Measurements from ENCODE around the gene SLC23A1.
A peak's percentile ranks its signal among the peaks of the same experiment; 100 is the strongest.

Gene SLC23A1

DNA sequence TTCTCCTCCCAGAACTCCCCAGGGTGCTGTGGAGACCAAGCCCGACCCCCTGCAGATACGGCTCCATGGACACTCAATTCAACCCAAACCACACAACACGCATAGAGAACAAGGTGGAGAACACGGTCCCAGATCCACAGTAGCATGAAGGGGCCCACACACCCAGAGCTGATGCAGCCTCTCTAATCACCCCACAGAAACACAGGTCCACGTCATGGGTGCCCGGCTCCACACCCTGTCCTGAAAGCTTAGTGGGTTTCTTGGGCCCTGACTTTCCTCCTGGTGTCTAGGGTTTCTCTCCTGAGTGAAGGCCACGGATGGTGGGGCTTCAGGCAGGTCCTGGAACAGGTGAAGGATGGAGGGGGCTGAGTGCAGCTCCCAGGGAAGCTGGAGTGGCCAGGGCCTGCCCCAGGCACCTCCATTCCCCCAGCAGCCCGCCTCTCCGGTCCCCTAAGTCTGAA is 1.5 kb upstream of the SLC23A1 start:
- ChIA-PET CTCF (interaction anchor here (0.5 kb wide), 1 partner anchor 80 kb away, joined by 3 read pairs; no protein-coding TSS in a partner anchor), POLR2A (no interaction called here)
- no peak overlapping the region for H3K27ac ChIP-seq (ENCODE audit: extremely low read depth, low read depth, low read length)
- H3K4me3 ChIP-seq (ENCODE audit: low read depth, low read length): no peak overlapping the region
- no peaks in the 10 kb centered on the region for H3K36me3 ChIP-seq (ENCODE audit: control insufficient read depth in 2 of 2, insufficient read depth in 1 of 2, low read length in 2 of 2)
- no peaks in the 10 kb centered on the region for H3K9me3 ChIP-seq (ENCODE audit: control insufficient read depth, insufficient read depth, low read depth, low read length)
- no peaks in the 10 kb centered on the region for H3K4me1 ChIP-seq (ENCODE audit: control insufficient read depth, insufficient read depth, low read length)
- no peak for TF ChIP-seq ZBTB1 (tag by site-specific recombination; IDR thresholded peaks at IDR 0.05)
- TF ChIP-seq ZNF785 (tag by site-specific recombination; IDR thresholded peaks at IDR 0.05): no peak
- TF ChIP-seq ZIC2 (tag by site-specific recombination; IDR thresholded peaks at IDR 0.05): peak; percentile 23; the same call in 1 of the 2 replicates
- TF ChIP-seq ZNF76 (tag by site-specific recombination; IDR thresholded peaks at IDR 0.05; ENCODE audit: borderline replicate concordance, low read depth): no peak
- TF ChIP-seq, protein P1, sequence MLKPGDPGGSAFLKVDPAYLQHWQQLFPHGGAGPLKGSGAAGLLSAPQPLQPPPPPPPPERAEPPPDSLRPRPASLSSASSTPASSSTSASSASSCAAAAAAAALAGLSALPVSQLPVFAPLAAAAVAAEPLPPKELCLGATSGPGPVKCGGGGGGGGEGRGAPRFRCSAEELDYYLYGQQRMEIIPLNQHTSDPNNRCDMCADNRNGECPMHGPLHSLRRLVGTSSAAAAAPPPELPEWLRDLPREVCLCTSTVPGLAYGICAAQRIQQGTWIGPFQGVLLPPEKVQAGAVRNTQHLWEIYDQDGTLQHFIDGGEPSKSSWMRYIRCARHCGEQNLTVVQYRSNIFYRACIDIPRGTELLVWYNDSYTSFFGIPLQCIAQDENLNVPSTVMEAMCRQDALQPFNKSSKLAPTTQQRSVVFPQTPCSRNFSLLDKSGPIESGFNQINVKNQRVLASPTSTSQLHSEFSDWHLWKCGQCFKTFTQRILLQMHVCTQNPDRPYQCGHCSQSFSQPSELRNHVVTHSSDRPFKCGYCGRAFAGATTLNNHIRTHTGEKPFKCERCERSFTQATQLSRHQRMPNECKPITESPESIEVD (tag by site-specific recombination; IDR thresholded peaks at IDR 0.05): no peak
- TF ChIP-seq ZNF2 (tag by site-specific recombination; IDR thresholded peaks at IDR 0.05): no peak
- TF ChIP-seq GLIS1 (tag by site-specific recombination; IDR thresholded peaks at IDR 0.05): peak; percentile 28; the same call in 1 of the 2 replicates

DNA sequence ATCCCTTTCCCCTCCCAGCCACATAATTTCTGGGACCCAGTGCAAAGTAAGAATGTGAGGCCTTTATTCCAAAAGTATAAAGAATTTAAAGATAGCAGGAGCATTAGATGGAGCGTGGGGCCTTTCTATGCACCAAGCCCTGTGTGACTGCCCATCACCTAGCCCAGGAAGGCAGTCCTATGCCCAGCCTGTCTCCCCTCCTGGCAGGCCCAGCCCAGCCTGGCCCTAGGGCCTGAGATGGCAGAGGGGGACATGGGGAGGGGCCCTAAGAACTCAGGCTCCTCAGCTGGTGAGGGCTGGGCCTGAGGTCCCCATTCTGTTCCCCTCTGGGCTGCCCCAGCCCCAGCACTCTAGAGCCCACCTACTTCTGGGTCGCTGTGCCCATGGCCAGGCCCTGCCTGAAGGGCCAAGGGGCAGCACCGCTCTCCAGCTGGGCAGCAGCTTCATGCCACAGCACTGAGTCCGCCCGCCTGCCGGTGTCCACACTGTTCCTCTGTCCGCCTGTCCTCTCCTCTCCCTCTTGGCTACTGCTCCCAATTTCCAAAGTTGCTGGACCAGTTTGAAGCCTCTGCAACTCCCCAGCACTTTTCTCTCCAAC is 995 bp upstream of the SLC23A1 start:
- ChIA-PET CTCF (interaction anchor here (0.5 kb wide), 1 partner anchor 79 kb away, joined by 3 read pairs; no protein-coding TSS in a partner anchor), POLR2A (no interaction called here)
- H3K27ac ChIP-seq (ENCODE audit: extremely low read depth, low read depth, low read length): no peak overlapping the region
- H3K4me3 ChIP-seq (ENCODE audit: low read depth, low read length): no peak overlapping the region
- TF ChIP-seq, protein P2, sequence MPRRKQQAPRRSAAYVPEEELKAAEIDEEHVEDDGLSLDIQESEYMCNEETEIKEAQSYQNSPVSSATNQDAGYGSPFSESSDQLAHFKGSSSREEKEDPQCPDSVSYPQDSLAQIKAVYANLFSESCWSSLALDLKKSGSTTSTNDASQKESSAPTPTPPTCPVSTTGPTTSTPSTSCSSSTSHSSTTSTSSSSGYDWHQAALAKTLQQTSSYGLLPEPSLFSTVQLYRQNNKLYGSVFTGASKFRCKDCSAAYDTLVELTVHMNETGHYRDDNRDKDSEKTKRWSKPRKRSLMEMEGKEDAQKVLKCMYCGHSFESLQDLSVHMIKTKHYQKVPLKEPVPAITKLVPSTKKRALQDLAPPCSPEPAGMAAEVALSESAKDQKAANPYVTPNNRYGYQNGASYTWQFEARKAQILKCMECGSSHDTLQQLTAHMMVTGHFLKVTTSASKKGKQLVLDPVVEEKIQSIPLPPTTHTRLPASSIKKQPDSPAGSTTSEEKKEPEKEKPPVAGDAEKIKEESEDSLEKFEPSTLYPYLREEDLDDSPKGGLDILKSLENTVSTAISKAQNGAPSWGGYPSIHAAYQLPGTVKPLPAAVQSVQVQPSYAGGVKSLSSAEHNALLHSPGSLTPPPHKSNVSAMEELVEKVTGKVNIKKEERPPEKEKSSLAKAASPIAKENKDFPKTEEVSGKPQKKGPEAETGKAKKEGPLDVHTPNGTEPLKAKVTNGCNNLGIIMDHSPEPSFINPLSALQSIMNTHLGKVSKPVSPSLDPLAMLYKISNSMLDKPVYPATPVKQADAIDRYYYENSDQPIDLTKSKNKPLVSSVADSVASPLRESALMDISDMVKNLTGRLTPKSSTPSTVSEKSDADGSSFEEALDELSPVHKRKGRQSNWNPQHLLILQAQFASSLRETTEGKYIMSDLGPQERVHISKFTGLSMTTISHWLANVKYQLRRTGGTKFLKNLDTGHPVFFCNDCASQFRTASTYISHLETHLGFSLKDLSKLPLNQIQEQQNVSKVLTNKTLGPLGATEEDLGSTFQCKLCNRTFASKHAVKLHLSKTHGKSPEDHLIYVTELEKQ (tag by site-specific recombination; IDR thresholded peaks at IDR 0.05; ENCODE audit: borderline replicate concordance): no peak
- TF ChIP-seq SETDB1 (IDR thresholded peaks at IDR 0.05; ENCODE audit: insufficient read length, low read length) (no peak), ZFP41 (tag by site-specific recombination; IDR thresholded peaks at IDR 0.05; ENCODE audit: borderline replicate concordance) (no peak), ZNF394 (tag by site-specific recombination; IDR thresholded peaks at IDR 0.05; ENCODE audit: borderline replicate concordance) (no peak)
- TF ChIP-seq, protein P3, sequence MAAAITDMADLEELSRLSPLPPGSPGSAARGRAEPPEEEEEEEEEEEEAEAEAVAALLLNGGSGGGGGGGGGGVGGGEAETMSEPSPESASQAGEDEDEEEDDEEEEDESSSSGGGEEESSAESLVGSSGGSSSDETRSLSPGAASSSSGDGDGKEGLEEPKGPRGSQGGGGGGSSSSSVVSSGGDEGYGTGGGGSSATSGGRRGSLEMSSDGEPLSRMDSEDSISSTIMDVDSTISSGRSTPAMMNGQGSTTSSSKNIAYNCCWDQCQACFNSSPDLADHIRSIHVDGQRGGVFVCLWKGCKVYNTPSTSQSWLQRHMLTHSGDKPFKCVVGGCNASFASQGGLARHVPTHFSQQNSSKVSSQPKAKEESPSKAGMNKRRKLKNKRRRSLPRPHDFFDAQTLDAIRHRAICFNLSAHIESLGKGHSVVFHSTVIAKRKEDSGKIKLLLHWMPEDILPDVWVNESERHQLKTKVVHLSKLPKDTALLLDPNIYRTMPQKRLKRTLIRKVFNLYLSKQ (tag by site-specific recombination; IDR thresholded peaks at IDR 0.05; ENCODE audit: borderline replicate concordance): no peak
- no peaks in the 10 kb centered on the region for H3K4me1 ChIP-seq (ENCODE audit: control insufficient read depth, insufficient read depth, low read length)
- H3K9me3 ChIP-seq (ENCODE audit: control insufficient read depth, insufficient read depth, low read depth, low read length): no peaks in the 10 kb centered on the region
- no peaks in the 10 kb centered on the region for H3K36me3 ChIP-seq (ENCODE audit: control insufficient read depth in 2 of 2, insufficient read depth in 1 of 2, low read length in 2 of 2)

DNA sequence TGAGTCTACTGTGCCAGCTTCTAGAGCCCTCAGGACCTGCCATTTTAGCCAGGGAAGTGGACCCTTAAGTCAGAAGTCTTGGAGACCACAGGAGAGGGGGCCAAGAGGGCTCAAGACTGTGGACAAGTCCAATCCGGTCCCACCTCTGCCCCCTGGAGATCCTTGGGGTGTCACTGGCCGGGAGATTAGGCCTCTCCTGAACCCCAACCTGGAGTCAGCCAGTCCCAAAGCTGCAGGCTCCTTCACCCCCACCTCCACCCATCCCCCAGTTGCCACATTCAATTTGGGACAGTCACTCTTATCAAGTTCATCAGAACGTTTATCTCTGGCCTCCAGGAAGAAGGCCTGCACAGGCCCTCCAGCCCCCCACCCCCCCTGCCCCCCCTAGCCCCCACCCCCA is 290 bp downstream of the SLC23A1 start:
- TF ChIP-seq, protein P4, sequence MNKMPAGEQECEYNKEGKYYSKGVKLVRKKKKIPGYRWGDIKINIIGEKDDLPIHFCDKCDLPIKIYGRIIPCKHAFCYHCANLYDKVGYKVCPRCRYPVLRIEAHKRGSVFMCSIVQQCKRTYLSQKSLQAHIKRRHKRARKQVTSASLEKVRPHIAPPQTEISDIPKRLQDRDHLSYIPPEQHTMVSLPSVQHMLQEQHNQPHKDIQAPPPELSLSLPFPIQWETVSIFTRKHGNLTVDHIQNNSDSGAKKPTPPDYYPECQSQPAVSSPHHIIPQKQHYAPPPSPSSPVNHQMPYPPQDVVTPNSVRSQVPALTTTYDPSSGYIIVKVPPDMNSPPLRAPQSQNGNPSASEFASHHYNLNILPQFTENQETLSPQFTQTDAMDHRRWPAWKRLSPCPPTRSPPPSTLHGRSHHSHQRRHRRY (tag by site-specific recombination; IDR thresholded peaks at IDR 0.05): no peak
- no peak overlapping the region for H3K27ac ChIP-seq (ENCODE audit: extremely low read depth, low read depth, low read length)
- H3K36me3 ChIP-seq (ENCODE audit: control insufficient read depth in 2 of 2, insufficient read depth in 1 of 2, low read length in 2 of 2): no peaks in the 10 kb centered on the region
- no peaks in the 10 kb centered on the region for H3K4me1 ChIP-seq (ENCODE audit: control insufficient read depth, insufficient read depth, low read length)
- no peaks in the 10 kb centered on the region for H3K9me3 ChIP-seq (ENCODE audit: control insufficient read depth, insufficient read depth, low read depth, low read length)
- CTCF ChIA-PET: interaction anchor here (1.0 kb wide), 1 partner anchor 17 kb away, joined by 3 read pairs; no protein-coding TSS in a partner anchor
- POLR2A ChIA-PET: interaction anchor here (0.7 kb wide), 1 partner anchor 33 kb away, joined by 5 read pairs; no protein-coding TSS in a partner anchor
- no peak overlapping the region for H3K4me3 ChIP-seq (ENCODE audit: low read depth, low read length)
